HepG2 (cell line): ENCODE results near the gene AHNAK. TPM values are rescaled to one million over a fixed set of nuclear protein-coding genes. Genes with fewer than 3 reads are reported as not detected.

Experiments used
- CHCHD3 ChIP-seq: sonication (generic); formaldehyde crosslinking; IDR thresholded peaks from 2 replicates; pipeline ENCODE4 v1.8.0; 2022; ENCODE audit warnings: mild to moderate bottlenecking, missing genetic modification reagents, moderate library complexity
- IKZF1 ChIP-seq: fragments of 450-650 bp; IDR thresholded peaks from 2 replicates; pipeline ENCODE4 v1.7.1; 2016
- MXD4 ChIP-seq: IDR thresholded peaks from 2 replicates; pipeline ENCODE4 v1.6.1; 2016; ENCODE audit warnings: mild to moderate bottlenecking, missing biosample characterization, missing genetic modification reagents
- PPARG ChIP-seq: conservative IDR thresholded peaks from 2 replicates; pipeline ENCODE4 v1.6.1; 2016; ENCODE audit warnings: missing biosample characterization, missing genetic modification reagents
- RARA ChIP-seq: IDR thresholded peaks from 2 replicates; pipeline ENCODE4 v1.6.1; 2016; ENCODE audit warnings: missing genetic modification reagents, missing compliant biosample characterization
- SOX5 ChIP-seq: IDR thresholded peaks from 2 replicates; pipeline ENCODE4 v1.6.1; 2016; ENCODE audit warnings: borderline replicate concordance
- ZBTB1 ChIP-seq: sonication (generic); formaldehyde crosslinking; IDR thresholded peaks from 2 replicates; pipeline ENCODE4 v1.4.0; 2020; ENCODE audit warnings: missing genetic modification reagents, borderline replicate concordance
- ZNF274 ChIP-seq: sonication (generic); formaldehyde crosslinking; IDR thresholded peaks from 2 replicates; pipeline ENCODE4 v1.5.1; 2020; ENCODE audit warnings: mild to moderate bottlenecking, missing genetic modification reagents
- ZNF383 ChIP-seq: sonication (generic); formaldehyde crosslinking; IDR thresholded peaks from 2 replicates; pipeline ENCODE4 v1.4.0; 2020; ENCODE audit warnings: missing genetic modification reagents, mild to moderate bottlenecking, borderline replicate concordance
- ZNF7 ChIP-seq: IDR thresholded peaks from 2 replicates; pipeline ENCODE4 v1.6.1; 2016; ENCODE audit warnings: missing biosample characterization, missing genetic modification reagents
- ZSCAN25 ChIP-seq: sonication (generic); formaldehyde crosslinking; IDR thresholded peaks from 2 replicates; pipeline ENCODE4 v1.8.0; 2022; ENCODE audit warnings: mild to moderate bottlenecking, missing genetic modification reagents
- polyA plus RNA-seq, 8 experiments: library from polyadenylated mRNA; depleted of rRNA in 3 of 8; stranded (reverse) in 7 of 8; unstranded in 1 of 8; fragments of >200 nt; fragmentation: Illumina TruSeq in 4 of 8; extraction: Trizol in 4 of 8; gene quantifications; 2 replicates each; pipeline versions ENCODE4 v1.2.1 to v1.2.3, GENCODE V29; 2011 to 2016; ENCODE audit warnings: low read depth in 4 of 8, missing spikeins in 1 of 8, mixed read lengths in 1 of 8; ENCODE audit not compliant: insufficient read depth in 1 of 8
- total RNA-seq, 5 experiments: library from RNA; depleted of rRNA; stranded (reverse); fragments of >200 nt; fragmentation: Illumina TruSeq; extraction: Trizol; gene quantifications; 2 replicates each; pipeline ENCODE4 v1.2.3, GENCODE V29; 2016; ENCODE audit warnings: low read depth in 1 of 5
- TF ChIP-seq, protein P1 (sequence below): sonication (generic); formaldehyde crosslinking; IDR thresholded peaks from 2 replicates; pipeline ENCODE4 v1.8.0; 2022; ENCODE audit warnings: mild to moderate bottlenecking, missing genetic modification reagents
- TF ChIP-seq, protein P2 (sequence below): fragments of 450-650 bp; IDR thresholded peaks from 2 replicates; pipeline ENCODE4 v1.6.1; 2017; ENCODE audit warnings: mild to moderate bottlenecking
- TF ChIP-seq, protein P3 (sequence below): sonication (generic); formaldehyde crosslinking; IDR thresholded peaks from 2 replicates; pipeline ENCODE4 v1.4.0; 2020; ENCODE audit warnings: low read depth, mild to moderate bottlenecking, missing genetic modification reagents
- TF ChIP-seq, protein P4 (sequence below): IDR thresholded peaks from 2 replicates; pipeline ENCODE4 v1.4.0; 2020; ENCODE audit warnings: mild to moderate bottlenecking, missing genetic modification reagents
- TF ChIP-seq, protein P5 (sequence below): sonication (generic); formaldehyde crosslinking; IDR thresholded peaks from 2 replicates; pipeline ENCODE4 v1.4.0; 2020; ENCODE audit warnings: missing genetic modification reagents, borderline replicate concordance

Gene AHNAK
- total and polyA plus RNA-seq, 2 of the 13 experiments (the other 11 are each of a cell fraction or from before 2014, with no cell fraction given), result 23.4 to 25.0 TPM

DNA sequence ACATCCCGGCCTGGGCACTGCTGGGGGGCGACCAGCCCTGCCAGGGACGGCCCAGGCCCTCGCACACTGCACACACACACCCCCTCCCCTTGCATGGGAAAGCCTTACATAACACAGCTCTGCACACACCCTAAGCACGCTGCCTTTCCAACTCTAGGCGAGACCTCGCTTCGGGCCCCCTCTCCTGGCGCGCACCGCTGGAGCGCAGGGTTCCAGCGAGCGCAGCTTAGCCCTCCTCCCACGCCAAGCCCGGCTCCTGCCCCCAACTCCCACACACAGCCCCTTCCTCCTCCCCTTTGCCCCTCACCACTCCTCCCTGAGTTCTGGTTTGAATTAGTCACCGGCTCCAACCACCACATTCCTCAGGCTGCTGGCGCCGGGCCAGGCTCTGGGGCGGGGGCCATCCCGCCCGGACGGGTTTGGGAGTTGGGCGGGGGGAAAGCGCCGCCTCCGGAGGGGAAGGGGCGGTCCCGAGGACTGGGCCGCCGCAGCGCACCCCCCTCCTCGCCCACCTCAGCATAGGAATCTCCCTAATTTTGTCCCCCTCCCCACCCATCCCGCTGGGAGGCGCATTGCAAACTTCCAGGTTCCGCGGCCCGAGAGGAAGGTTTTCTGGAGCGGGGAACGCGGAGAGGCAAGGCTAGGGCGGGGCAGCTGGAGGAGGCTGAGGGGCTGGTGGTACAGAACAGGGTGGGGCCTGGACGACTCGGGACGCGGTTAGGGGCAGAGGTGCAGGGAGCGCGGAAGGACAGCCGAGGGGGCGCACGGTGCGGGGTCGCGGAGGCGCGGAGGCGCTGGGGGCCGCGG is 966 bp downstream of the AHNAK start (continued):
- peak; percentile 74; the same call in 1 of the 2 replicates for TF ChIP-seq ZSCAN25 (CRISPR knock-in tag)
- TF ChIP-seq, protein P1, sequence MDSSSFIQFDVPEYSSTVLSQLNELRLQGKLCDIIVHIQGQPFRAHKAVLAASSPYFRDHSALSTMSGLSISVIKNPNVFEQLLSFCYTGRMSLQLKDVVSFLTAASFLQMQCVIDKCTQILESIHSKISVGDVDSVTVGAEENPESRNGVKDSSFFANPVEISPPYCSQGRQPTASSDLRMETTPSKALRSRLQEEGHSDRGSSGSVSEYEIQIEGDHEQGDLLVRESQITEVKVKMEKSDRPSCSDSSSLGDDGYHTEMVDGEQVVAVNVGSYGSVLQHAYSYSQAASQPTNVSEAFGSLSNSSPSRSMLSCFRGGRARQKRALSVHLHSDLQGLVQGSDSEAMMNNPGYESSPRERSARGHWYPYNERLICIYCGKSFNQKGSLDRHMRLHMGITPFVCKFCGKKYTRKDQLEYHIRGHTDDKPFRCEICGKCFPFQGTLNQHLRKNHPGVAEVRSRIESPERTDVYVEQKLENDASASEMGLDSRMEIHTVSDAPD (CRISPR knock-in tag), result no peak; the same call in 1 of the 2 replicates
- TF ChIP-seq PPARG (CRISPR knock-in tag), result peak; percentile 34; the same call in 1 of the 2 replicates
- no peak for TF ChIP-seq ZNF7 (CRISPR knock-in tag)
- peak; percentile 52; the same call in 1 of the 2 replicates for TF ChIP-seq SOX5 (CRISPR knock-in tag)
- TF ChIP-seq RARA (CRISPR knock-in tag), result no peak; the same call in 1 of the 2 replicates
- TF ChIP-seq, protein P2, sequence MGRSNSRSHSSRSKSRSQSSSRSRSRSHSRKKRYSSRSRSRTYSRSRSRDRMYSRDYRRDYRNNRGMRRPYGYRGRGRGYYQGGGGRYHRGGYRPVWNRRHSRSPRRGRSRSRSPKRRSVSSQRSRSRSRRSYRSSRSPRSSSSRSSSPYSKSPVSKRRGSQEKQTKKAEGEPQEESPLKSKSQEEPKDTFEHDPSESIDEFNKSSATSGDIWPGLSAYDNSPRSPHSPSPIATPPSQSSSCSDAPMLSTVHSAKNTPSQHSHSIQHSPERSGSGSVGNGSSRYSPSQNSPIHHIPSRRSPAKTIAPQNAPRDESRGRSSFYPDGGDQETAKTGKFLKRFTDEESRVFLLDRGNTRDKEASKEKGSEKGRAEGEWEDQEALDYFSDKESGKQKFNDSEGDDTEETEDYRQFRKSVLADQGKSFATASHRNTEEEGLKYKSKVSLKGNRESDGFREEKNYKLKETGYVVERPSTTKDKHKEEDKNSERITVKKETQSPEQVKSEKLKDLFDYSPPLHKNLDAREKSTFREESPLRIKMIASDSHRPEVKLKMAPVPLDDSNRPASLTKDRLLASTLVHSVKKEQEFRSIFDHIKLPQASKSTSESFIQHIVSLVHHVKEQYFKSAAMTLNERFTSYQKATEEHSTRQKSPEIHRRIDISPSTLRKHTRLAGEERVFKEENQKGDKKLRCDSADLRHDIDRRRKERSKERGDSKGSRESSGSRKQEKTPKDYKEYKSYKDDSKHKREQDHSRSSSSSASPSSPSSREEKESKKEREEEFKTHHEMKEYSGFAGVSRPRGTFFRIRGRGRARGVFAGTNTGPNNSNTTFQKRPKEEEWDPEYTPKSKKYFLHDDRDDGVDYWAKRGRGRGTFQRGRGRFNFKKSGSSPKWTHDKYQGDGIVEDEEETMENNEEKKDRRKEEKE, result no peak
- peak; percentile 62; the same call in 1 of the 2 replicates for TF ChIP-seq ZNF274 (CRISPR knock-in tag)
- TF ChIP-seq, protein P3, sequence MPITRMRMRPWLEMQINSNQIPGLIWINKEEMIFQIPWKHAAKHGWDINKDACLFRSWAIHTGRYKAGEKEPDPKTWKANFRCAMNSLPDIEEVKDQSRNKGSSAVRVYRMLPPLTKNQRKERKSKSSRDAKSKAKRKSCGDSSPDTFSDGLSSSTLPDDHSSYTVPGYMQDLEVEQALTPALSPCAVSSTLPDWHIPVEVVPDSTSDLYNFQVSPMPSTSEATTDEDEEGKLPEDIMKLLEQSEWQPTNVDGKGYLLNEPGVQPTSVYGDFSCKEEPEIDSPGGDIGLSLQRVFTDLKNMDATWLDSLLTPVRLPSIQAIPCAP (CRISPR knock-in tag), result no peak
- TF ChIP-seq, protein P4, sequence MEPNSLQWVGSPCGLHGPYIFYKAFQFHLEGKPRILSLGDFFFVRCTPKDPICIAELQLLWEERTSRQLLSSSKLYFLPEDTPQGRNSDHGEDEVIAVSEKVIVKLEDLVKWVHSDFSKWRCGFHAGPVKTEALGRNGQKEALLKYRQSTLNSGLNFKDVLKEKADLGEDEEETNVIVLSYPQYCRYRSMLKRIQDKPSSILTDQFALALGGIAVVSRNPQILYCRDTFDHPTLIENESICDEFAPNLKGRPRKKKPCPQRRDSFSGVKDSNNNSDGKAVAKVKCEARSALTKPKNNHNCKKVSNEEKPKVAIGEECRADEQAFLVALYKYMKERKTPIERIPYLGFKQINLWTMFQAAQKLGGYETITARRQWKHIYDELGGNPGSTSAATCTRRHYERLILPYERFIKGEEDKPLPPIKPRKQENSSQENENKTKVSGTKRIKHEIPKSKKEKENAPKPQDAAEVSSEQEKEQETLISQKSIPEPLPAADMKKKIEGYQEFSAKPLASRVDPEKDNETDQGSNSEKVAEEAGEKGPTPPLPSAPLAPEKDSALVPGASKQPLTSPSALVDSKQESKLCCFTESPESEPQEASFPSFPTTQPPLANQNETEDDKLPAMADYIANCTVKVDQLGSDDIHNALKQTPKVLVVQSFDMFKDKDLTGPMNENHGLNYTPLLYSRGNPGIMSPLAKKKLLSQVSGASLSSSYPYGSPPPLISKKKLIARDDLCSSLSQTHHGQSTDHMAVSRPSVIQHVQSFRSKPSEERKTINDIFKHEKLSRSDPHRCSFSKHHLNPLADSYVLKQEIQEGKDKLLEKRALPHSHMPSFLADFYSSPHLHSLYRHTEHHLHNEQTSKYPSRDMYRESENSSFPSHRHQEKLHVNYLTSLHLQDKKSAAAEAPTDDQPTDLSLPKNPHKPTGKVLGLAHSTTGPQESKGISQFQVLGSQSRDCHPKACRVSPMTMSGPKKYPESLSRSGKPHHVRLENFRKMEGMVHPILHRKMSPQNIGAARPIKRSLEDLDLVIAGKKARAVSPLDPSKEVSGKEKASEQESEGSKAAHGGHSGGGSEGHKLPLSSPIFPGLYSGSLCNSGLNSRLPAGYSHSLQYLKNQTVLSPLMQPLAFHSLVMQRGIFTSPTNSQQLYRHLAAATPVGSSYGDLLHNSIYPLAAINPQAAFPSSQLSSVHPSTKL, result peak; percentile 39
- no peak for TF ChIP-seq IKZF1
- no peak for TF ChIP-seq ZNF383 (CRISPR knock-in tag)
- 0 out of 2 replicates have a peak, but pooled peaks have one; percentile 87 for TF ChIP-seq CHCHD3 (CRISPR knock-in tag)
- TF ChIP-seq ZBTB1, result no peak
- TF ChIP-seq MXD4 (CRISPR knock-in tag), result peak; percentile 54; the same call in 1 of the 2 replicates
- TF ChIP-seq, protein P5, sequence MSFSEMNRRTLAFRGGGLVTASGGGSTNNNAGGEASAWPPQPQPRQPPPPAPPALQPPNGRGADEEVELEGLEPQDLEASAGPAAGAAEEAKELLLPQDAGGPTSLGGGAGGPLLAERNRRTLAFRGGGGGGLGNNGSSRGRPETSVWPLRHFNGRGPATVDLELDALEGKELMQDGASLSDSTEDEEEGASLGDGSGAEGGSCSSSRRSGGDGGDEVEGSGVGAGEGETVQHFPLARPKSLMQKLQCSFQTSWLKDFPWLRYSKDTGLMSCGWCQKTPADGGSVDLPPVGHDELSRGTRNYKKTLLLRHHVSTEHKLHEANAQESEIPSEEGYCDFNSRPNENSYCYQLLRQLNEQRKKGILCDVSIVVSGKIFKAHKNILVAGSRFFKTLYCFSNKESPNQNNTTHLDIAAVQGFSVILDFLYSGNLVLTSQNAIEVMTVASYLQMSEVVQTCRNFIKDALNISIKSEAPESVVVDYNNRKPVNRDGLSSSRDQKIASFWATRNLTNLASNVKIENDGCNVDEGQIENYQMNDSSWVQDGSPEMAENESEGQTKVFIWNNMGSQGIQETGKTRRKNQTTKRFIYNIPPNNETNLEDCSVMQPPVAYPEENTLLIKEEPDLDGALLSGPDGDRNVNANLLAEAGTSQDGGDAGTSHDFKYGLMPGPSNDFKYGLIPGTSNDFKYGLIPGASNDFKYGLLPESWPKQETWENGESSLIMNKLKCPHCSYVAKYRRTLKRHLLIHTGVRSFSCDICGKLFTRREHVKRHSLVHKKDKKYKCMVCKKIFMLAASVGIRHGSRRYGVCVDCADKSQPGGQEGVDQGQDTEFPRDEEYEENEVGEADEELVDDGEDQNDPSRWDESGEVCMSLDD (CRISPR knock-in tag), result no peak; the same call in 1 of the 2 replicates
